ENCODE data around the gene ZNF638.

Gene ZNF638

GRCh38 chr2:71346065-71346464 lies 14.5 kb downstream of the ZNF638 start (continued):
- TF ChIP-seq ZNF513 (tag by site-specific recombination; IDR thresholded peaks at IDR 0.05) (no peak), ZNF776 (tag by site-specific recombination; IDR thresholded peaks at IDR 0.05; ENCODE audit: borderline replicate concordance) (no peak)

- no peaks in the 10 kb centered on the region for H3K9me3 ChIP-seq (ENCODE audit: control insufficient read depth, insufficient read depth, low read depth, low read length)
- ChIA-PET CTCF (no interaction called here), POLR2A (no interaction called here)
- H3K4me3 ChIP-seq (ENCODE audit: low read depth, low read length): no peak overlapping the region
- peaks cover 15 to 31% of the 10 kb centered on the region in 2 experiments for H3K36me3 ChIP-seq (ENCODE audit: control insufficient read depth in 2 of 2, insufficient read depth in 1 of 2, low read length in 2 of 2)
- H3K27ac ChIP-seq (ENCODE audit: extremely low read depth, low read depth, low read length): no peak overlapping the region
- H3K4me1 ChIP-seq (ENCODE audit: control insufficient read depth, insufficient read depth, low read length): no peaks in the 10 kb centered on the region
- TF ChIP-seq REST (tag by site-specific recombination; IDR thresholded peaks at IDR 0.05) (peak; percentile 90), ZNF433 (tag by site-specific recombination; IDR thresholded peaks at IDR 0.05; ENCODE audit: low read depth) (no peak)
These were observed 15.9 kb downstream of the ZNF638 start for GRCh38 chr2:71347517-71347916.

GRCh38 chr2:71348302-71348701 lies 16.7 kb downstream of the ZNF638 start:
- Histone ChIP-seq H3K9me3 (ENCODE audit: control insufficient read depth, insufficient read depth, low read depth, low read length) (no peaks in the 10 kb centered on the region), H3K36me3 (ENCODE audit: control insufficient read depth in 2 of 2, insufficient read depth in 1 of 2, low read length in 2 of 2) (peaks cover 15 to 33% of the 10 kb centered on the region in 2 experiments), H3K4me3 (ENCODE audit: low read depth, low read length) (no peak overlapping the region), H3K27ac (ENCODE audit: extremely low read depth, low read depth, low read length) (no peak overlapping the region), H3K4me1 (ENCODE audit: control insufficient read depth, insufficient read depth, low read length) (no peaks in the 10 kb centered on the region)
- POLR2A ChIA-PET: no interaction called here
- CTCF ChIA-PET: no interaction called here
- TF ChIP-seq ZNF362 (tag by site-specific recombination; IDR thresholded peaks at IDR 0.05) (no peak), YY1 (tag by site-specific recombination; IDR thresholded peaks at IDR 0.05) (no peak), REST (tag by site-specific recombination; IDR thresholded peaks at IDR 0.05) (peak; percentile 88), AEBP2 (tag by site-specific recombination; IDR thresholded peaks at IDR 0.05; ENCODE audit: borderline replicate concordance) (no peak), ZNF26 (tag by site-specific recombination; IDR thresholded peaks at IDR 0.05) (no peak), ZNF18 (tag by site-specific recombination; IDR thresholded peaks at IDR 0.05) (no peak), ZNF223 (tag by site-specific recombination; IDR thresholded peaks at IDR 0.05) (no peak)
